NCI-H524 treated with DMSO at 0.1 percent for 48 hours (cell line): Measurements from ENCODE around the gene SPATA31C1.
"Not testable (repeated sequence)": the region's sequence is repeated elsewhere in the genome, so short reads cannot be mapped to it uniquely, and the experiment has no call there.

ENCODE experiments used
- DNase-seq: peaks from one replicate; lab custom pipeline; 2025; lab: John Stamatoyannopoulos, UW

Gene SPATA31C1

GRCh38 chr9:87917662-87918061, at the start of gene SPATA31C1:
SPATA31C1 (plus strand) TSS chr9:87917962.
- DNase-seq = not testable (repeated sequence)

GRCh38 chr9:87868175-87868574, 49.6 kb upstream of the SPATA31C1 start:
- DNase-seq = no peak

DNA sequence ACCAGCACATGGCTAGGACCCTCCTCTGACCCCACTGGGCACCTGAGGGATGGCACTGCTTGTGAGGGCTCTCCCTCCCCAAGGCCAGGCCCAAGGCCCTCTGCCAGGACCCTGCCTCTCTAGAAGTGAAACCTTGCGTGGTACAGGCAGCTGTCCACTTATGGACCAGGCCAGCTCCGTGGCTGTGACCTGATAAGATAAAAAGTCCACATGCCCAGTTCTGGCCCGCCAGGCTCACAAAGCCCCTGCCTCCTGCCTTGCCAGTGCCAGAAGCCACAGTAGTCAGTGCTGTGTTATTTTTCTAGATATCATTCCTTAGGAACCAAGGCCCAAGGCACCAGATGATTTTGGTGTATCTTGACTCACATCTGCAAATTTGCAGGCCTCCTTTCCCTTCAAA, 49.1 kb upstream of the SPATA31C1 start:
- no peak for DNase-seq

GRCh38 chr9:87869082-87869481, 48.7 kb upstream of the SPATA31C1 start:
- DNase-seq = no peak

GRCh38 chr9:87871425-87872078, 46.2 kb upstream of the SPATA31C1 start:
- DNase-seq = no peak

- no peak for DNase-seq
Observed at GRCh38 chr9:87872079-87872624, 45.6 kb upstream of the SPATA31C1 start.

DNA sequence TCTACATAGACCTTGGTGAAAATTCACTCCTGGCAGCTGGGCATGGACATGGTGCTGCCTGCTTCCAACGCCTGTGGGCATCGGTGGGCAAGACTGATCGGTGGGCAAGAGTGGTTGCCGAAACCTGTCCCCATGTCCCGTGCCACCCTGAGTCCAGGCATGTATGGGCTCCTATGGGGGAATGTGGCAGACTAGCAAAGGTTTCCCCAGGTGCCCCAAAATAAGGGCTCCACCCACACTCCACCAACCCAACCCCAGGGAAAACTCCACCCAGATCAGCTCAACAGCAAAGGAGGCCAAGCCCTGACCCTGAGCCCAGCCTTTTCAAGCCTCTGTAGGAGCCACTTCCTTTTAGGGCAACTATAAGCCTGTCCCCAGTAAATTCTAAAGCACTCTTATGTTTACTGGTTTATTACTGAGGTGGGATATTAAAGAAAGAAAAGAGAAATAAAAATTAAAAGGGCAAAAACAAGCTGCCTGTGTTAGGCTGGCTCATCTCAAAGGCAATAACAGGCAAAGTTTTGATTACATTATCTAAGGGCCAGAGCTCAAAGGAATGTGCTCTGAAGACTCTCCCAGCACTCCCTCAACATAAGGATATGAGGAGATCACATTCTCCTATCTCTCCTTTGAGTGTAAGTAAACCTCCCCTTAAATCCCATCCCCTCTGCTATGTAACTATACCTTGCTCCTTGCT, 44.0 kb upstream of the SPATA31C1 start:
- no peak for DNase-seq

- no peak for DNase-seq
Observed at GRCh38 chr9:87874304-87874623, 43.5 kb upstream of the SPATA31C1 start.

GRCh38 chr9:87875060-87875459, 42.7 kb upstream of the SPATA31C1 start:
- no peak for DNase-seq

DNA sequence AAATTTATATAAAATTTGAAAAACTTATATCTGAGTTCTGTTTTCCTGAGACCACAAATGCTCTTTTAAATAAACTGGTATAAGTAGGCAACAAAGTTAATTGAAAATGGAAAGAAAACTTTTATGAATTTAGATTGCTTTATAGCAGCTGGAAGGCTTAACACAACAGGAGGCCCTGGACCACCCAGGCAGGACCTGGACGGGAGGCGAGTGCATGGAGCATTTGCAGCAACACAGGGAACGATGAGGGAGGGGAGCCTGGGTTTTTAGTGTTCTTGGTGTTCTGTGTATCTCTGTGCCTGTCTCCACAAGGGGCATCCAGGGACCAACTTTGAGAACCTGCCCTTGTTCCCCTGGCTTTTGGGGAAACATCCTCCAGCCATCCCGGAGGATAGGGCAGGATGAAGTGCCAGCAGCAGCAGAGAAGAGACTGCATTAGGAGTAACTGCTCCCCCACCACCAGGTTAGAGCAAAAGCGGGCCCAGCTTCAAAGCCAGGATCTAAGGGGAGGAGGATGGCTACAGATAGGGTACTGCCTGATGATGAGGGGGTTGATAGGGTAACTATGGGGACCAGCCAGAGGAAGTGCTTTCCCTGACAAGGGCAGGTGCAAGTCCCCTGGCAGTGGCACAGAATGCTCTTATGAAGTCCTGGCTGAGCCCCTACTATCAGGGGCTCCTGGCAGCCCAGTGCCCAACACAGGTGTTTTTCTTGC, 41.8 kb upstream of the SPATA31C1 start:
- DNase-seq = no peak

- no peak for DNase-seq
Observed at GRCh38 chr9:87876708-87877107, 41.1 kb upstream of the SPATA31C1 start.

GRCh38 chr9:87878989-87879511, 38.7 kb upstream of the SPATA31C1 start:
- no peak for DNase-seq

DNA sequence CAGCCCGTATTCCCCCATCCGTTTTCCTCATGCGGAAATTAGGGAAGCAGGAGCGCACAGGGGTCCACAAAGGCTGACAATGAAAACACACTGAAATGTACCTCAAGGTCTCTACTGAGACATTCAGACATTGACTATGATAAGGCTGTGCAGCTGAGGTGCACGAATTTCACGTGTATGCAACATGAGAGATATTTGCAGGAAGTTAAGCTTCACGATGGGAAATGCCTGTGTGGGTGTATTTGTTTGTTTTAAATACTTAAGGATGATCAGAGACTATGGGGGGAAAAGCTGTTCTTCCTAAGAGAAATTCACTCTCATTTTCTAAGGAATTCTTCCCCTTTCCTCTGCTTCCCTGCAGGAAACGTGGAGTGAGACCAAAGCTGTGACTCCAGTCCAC, 37.6 kb upstream of the SPATA31C1 start:
- DNase-seq = no peak

- no peak for DNase-seq
Observed at GRCh38 chr9:87880683-87881082, 37.1 kb upstream of the SPATA31C1 start.

DNA sequence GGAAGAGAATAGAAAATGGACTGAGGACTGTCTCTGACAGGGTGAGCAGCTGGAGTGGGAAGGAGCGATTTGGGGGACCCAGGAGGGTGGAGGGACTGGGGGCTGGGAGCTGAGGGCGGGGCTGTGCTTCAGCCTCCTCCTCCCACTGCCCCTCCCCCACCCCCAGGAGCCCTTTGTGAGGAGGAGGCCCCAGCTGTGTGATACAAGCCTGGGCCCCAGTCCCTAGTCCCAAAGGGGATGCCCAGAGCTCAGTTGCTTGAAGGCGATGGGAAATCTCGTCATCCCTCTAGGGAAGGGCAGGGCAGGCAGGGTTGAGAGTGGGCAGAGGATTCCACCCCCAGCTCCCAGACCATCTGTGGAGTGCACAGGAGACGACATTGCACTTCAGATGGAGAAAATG, 35.1 kb upstream of the SPATA31C1 start, which contains the start of gene SPATA31E1:
TSS of gene SPATA31E1 (plus strand) at position 251 of the 400 bp plus-strand sequence. CDS start at position 266, 15 bp downstream.
- DNase-seq = no peak

- no peak for DNase-seq
Observed at GRCh38 chr9:87883274-87883673, 34.5 kb upstream of the SPATA31C1 start.

DNA sequence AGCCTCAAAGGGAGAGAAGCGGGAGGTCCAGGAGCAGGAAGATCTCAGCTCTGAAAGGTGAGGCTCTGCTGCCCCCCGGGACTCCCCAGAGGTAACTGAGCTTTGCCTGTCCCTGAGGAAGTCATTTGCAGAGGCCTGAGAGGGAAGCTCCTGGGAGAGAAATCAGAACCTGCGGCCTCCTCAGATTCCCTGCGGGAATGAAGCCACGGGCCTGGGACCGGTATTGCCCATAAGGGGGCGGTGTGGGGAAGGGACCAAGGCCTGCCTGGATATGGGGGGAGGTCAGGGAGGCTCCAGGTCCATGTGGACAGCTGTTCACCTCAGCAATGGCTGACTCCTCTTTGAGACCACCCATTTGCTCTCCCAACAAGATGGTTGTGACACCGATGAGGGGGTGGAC, 33.8 kb upstream of the SPATA31C1 start:
- DNase-seq = no peak

DNA sequence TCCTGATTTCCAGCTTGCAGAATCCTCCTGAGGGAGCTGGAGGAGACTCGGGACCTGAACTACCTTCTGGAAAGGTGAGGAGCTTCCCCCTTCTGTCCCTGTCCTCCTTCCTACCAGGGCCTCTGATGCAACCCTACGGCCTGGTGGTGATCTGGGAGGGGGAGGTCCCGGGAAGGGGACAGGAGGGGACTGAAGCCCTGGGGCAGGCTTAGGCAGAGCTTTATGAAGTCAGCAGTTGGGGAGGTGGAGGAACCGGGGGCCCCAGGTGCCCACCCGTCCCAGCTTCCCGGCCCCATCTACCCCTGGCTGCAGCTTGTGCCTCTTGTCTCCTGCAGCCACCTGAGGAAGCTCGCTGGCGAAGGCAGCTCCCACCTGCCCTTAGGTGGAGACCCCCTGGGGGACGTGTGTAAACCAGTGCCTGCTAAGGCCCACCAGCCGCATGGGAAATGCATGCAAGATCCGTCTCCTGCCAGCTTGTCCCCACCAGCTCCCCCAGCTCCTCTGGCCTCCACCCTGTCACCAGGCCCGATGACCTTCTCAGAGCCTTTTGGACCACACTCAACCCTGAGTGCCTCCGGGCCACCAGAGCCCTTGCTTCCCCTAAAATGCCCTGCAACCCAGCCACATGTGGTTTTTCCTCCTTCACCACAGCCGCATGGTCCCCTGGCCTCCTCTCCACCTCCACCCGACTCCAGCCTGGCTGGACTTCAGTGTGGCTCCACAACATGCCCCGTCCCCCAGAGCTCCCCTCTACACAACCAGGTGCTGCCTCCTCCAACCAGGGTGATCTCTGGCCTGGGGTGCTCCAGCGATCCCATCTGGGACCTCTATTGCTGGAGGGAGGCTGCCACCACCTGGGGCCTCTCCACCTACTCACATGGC, 32.9 kb upstream of the SPATA31C1 start:
- DNase-seq = no peak

GRCh38 chr9:87885484-87886189, 32.1 kb upstream of the SPATA31C1 start:
- DNase-seq = no peak

GRCh38 chr9:87886210-87886932, 31.4 kb upstream of the SPATA31C1 start:
- no peak for DNase-seq
